Sigmoid colon (tissue), 4 donors: Measurements from ENCODE around the gene SUSD1.

ENCODE experiments used
- EP300 ChIP-seq, 4 donors: sonication (generic); formaldehyde crosslinking; IDR thresholded peaks; one replicate each; pipeline ENCODE4 v1.6.1; 2017; ENCODE audit warnings: antibody characterized with exemption in 4 of 4
- POLR2A ChIP-seq, 2 donors: fragments of 450-650 bp; IDR thresholded peaks; one replicate each; pipeline ENCODE4 v1.6.1; 2016; ENCODE audit warnings: antibody characterized with exemption in 2 of 2, mild to moderate bottlenecking in 2 of 2, moderate library complexity in 2 of 2
- TF ChIP-seq, protein P1 (sequence below), 4 experiments: fragments of 450-650 bp in 3 of 4; fragments of 200-600 bp in 1 of 4; IDR thresholded peaks; one replicate each; pipeline ENCODE4 v1.5.1; 2016 to 2019; ENCODE audit warnings: antibody characterized with exemption in 4 of 4, mild to moderate bottlenecking in 3 of 4, moderate library complexity in 2 of 4

GRCh38 chr9:112009656-112010055 lies 165.4 kb downstream of the SUSD1 start:
- TF ChIP-seq, protein P1, sequence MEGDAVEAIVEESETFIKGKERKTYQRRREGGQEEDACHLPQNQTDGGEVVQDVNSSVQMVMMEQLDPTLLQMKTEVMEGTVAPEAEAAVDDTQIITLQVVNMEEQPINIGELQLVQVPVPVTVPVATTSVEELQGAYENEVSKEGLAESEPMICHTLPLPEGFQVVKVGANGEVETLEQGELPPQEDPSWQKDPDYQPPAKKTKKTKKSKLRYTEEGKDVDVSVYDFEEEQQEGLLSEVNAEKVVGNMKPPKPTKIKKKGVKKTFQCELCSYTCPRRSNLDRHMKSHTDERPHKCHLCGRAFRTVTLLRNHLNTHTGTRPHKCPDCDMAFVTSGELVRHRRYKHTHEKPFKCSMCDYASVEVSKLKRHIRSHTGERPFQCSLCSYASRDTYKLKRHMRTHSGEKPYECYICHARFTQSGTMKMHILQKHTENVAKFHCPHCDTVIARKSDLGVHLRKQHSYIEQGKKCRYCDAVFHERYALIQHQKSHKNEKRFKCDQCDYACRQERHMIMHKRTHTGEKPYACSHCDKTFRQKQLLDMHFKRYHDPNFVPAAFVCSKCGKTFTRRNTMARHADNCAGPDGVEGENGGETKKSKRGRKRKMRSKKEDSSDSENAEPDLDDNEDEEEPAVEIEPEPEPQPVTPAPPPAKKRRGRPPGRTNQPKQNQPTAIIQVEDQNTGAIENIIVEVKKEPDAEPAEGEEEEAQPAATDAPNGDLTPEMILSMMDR (IDR thresholded peaks at IDR 0.05): no peak
- no peak for TF ChIP-seq POLR2A (IDR thresholded peaks at IDR 0.05)
- TF ChIP-seq EP300 (IDR thresholded peaks at IDR 0.05): no peak
